Neural cell (in vitro differentiated cells): Measurements from ENCODE around the gene BRICD5.

Experiments used
- POLR2AphosphoS5 ChIP-seq: IDR thresholded peaks from 2 replicates; pipeline ENCODE4 v1.6.1; 2012
- TAF1 ChIP-seq: IDR thresholded peaks from 2 replicates; pipeline ENCODE4 v1.6.1; 2012; ENCODE audit warnings: low read depth
- TF ChIP-seq, protein P1 (sequence below): fragments of 450-650 bp; IDR thresholded peaks from 2 replicates; pipeline ENCODE4 v1.5.1; 2014; ENCODE audit warnings: antibody characterized with exemption, mild to moderate bottlenecking, moderate library complexity; ENCODE audit not compliant: poor library complexity, severe bottlenecking
- TF ChIP-seq, protein P2 (sequence below): IDR thresholded peaks from 2 replicates; pipeline ENCODE4 v1.6.1; 2012; ENCODE audit warnings: borderline replicate concordance

DNA sequence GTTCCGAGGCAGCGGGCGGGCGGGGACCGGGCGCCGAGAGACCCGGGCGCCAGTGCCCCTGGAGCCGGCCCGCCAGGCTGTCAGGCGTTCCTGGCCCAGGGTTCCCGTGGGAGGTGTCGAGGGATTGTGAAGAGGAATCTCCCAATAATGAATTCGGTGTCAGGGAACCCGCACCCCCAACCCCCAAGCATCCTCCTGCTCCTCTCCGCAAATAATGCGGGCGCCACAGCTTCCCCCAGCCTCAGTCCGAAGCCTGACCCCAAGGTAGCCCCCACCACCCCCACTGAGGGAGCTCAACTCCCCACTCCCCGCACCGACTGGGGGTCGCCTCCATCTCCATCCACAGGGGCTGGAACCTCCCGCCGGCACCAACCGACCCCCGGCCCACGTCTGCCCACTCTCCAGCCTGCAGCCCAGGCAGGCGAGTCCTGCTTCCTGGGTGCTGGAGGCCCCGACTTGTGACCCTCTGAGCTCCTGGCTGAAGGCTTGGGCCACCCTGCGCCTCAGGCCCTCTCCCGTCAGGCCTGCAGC lies 13.6 kb downstream of the BRICD5 start:
- no peak for TF ChIP-seq POLR2AphosphoS5
- TF ChIP-seq, protein P1, sequence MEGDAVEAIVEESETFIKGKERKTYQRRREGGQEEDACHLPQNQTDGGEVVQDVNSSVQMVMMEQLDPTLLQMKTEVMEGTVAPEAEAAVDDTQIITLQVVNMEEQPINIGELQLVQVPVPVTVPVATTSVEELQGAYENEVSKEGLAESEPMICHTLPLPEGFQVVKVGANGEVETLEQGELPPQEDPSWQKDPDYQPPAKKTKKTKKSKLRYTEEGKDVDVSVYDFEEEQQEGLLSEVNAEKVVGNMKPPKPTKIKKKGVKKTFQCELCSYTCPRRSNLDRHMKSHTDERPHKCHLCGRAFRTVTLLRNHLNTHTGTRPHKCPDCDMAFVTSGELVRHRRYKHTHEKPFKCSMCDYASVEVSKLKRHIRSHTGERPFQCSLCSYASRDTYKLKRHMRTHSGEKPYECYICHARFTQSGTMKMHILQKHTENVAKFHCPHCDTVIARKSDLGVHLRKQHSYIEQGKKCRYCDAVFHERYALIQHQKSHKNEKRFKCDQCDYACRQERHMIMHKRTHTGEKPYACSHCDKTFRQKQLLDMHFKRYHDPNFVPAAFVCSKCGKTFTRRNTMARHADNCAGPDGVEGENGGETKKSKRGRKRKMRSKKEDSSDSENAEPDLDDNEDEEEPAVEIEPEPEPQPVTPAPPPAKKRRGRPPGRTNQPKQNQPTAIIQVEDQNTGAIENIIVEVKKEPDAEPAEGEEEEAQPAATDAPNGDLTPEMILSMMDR, result no peak
- TF ChIP-seq, protein P2, sequence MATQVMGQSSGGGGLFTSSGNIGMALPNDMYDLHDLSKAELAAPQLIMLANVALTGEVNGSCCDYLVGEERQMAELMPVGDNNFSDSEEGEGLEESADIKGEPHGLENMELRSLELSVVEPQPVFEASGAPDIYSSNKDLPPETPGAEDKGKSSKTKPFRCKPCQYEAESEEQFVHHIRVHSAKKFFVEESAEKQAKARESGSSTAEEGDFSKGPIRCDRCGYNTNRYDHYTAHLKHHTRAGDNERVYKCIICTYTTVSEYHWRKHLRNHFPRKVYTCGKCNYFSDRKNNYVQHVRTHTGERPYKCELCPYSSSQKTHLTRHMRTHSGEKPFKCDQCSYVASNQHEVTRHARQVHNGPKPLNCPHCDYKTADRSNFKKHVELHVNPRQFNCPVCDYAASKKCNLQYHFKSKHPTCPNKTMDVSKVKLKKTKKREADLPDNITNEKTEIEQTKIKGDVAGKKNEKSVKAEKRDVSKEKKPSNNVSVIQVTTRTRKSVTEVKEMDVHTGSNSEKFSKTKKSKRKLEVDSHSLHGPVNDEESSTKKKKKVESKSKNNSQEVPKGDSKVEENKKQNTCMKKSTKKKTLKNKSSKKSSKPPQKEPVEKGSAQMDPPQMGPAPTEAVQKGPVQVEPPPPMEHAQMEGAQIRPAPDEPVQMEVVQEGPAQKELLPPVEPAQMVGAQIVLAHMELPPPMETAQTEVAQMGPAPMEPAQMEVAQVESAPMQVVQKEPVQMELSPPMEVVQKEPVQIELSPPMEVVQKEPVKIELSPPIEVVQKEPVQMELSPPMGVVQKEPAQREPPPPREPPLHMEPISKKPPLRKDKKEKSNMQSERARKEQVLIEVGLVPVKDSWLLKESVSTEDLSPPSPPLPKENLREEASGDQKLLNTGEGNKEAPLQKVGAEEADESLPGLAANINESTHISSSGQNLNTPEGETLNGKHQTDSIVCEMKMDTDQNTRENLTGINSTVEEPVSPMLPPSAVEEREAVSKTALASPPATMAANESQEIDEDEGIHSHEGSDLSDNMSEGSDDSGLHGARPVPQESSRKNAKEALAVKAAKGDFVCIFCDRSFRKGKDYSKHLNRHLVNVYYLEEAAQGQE, result no peak
- no peak for TF ChIP-seq TAF1
